Measurements from ENCODE around the gene ZFYVE28. TPM values are rescaled to one million over a fixed set of nuclear protein-coding genes. Genes with fewer than 3 reads are reported as not detected.

ZFYVE28 gene
- total RNA-seq, 1 donor from 2014 or later, result 2.0 TPM

DNA sequence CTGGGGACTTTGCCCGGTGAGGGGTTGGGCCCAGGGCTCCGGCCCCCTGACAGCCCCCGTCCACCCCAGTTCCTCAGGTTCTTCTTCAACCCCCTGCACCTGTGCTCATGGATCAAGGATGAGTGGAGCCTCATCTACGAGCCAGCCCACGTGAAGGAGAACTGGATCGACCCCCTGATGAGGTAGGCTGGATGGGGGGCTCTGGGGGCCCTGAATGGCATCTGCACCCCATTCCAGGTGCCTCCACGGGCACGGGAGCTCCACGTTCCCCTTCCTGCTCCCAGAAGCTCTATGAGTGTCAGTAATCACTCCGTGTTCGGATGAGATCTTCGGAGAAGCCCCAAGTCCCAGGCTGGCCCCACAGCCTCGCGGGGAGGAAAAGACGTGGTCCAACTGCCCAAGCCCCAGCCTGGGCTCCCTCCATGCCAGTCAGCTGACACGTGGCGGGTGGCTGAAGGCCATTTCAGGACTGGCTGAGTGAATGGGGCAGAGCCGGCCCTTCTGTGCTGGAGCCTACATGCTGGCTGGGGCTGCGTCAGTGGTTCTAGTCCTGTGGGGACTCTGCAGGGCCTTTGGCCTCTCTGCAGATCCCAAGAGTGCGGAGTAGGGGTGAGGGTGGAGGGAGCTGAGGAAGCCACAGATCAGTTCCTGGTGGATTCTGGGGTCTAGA lies 24.8 kb upstream of the ZFYVE28 start:
- Histone ChIP-seq H3K4me3 (ENCODE audit: low read depth, low read length) (no peak overlapping the region), H3K36me3 (ENCODE audit: control insufficient read depth, insufficient read depth, low read length) (no peaks in the 10 kb centered on the region), H3K27me3 (ENCODE audit: control insufficient read depth, insufficient read depth, low read length) (peaks cover 4% of the 10 kb centered on the region)
- no peak for DNase-seq (ENCODE audit: low read depth)
- TF ChIP-seq, protein P1, sequence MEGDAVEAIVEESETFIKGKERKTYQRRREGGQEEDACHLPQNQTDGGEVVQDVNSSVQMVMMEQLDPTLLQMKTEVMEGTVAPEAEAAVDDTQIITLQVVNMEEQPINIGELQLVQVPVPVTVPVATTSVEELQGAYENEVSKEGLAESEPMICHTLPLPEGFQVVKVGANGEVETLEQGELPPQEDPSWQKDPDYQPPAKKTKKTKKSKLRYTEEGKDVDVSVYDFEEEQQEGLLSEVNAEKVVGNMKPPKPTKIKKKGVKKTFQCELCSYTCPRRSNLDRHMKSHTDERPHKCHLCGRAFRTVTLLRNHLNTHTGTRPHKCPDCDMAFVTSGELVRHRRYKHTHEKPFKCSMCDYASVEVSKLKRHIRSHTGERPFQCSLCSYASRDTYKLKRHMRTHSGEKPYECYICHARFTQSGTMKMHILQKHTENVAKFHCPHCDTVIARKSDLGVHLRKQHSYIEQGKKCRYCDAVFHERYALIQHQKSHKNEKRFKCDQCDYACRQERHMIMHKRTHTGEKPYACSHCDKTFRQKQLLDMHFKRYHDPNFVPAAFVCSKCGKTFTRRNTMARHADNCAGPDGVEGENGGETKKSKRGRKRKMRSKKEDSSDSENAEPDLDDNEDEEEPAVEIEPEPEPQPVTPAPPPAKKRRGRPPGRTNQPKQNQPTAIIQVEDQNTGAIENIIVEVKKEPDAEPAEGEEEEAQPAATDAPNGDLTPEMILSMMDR (IDR thresholded peaks at IDR 0.05; ENCODE audit: insufficient read depth, low read length, poor library complexity, severe bottlenecking), result no peak

DNA sequence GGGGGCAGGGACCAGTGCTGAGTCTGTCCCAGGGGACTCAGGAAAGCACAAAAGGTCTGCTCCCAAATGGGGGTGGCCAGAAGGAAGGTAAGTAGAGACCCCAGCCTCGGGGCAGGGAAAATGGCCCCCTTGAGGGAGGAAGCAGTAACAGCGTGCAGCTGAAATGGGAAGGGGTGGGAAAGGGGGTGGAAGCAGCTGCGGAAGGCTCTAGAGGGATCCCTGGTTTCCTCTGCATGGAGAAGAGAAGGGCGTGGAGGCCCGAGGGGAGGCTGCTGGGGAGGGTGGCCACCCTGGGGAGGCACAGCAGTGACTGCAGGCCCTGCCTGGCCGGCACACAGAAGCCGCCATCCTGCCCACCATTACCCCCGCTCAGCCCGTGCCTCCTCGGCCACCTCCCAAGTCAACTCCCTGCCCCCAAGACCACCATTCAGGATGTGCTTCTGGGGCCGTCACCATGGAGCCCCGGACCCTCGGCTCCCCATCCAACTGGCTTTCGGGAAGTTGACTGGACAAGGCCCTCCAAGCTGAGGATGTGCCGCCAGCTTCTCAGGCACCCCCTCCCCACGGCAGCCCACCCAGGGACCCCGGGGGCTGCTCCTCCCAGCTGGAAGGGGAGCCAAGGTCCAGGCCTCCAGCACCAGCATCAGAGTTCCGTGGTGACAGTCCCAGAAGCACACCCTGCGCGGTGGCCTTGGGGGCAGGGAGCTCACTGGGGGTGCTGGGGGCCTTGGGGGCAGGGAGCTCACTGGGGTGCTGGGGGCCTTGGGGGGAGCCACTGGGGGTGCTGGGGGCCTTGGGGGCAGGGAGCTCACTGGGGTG lies 23.9 kb upstream of the ZFYVE28 start:
- TF ChIP-seq, protein P1 (IDR thresholded peaks at IDR 0.05; ENCODE audit: insufficient read depth, low read length, poor library complexity, severe bottlenecking), result no peak
- H3K27me3 ChIP-seq (ENCODE audit: control insufficient read depth, insufficient read depth, low read length), result peaks cover 5% of the 10 kb centered on the region

DNA sequence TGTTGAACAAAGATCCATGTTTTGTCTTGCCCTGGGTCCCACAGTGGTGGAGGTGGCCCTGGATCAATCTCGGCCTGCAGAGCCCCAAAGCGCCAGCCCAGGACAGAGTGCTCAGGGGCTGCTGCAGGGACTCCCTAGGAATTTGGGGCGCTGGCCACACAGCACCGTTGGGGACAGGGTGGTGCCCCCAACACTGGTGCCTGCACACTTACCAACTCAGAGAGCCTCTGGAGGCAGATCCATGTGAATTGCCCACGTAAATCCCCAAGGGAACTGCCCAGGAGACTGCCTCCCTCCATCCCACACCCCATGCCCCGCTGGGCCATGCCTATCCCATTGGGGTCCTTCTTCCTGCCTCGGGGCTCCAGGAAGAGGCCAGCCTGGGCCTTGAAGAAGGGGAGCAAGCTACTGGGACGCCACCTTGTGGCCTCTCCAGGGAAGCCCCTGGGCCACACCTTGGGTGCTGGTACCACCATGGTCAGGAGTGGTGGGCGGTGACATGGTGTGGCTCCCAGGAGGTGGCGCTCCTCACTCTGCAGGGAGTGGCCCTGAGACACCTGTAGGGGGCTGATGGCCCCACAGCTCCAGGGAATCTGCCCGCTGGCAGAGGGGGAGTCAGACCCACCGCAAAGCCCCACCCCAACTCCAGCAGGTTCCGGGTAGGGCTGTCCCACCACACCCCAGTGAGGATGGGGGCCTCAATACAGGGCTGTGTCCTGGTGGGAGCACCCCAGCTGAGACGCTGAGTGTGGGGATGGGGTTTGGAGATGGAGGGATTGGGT lies 23.1 kb upstream of the ZFYVE28 start:
- Histone ChIP-seq H3K36me3 (ENCODE audit: control insufficient read depth, insufficient read depth, low read length) (no peaks in the 10 kb centered on the region), H3K4me3 (ENCODE audit: low read depth, low read length) (no peak overlapping the region), H3K27me3 (ENCODE audit: control insufficient read depth, insufficient read depth, low read length) (peaks cover 6% of the 10 kb centered on the region)
- DNase-seq (ENCODE audit: low read depth), result no peak
- TF ChIP-seq, protein P1 (IDR thresholded peaks at IDR 0.05; ENCODE audit: insufficient read depth, low read length, poor library complexity, severe bottlenecking), result peak; percentile 83

More for the DNA sequence above, 23.9 kb upstream of the ZFYVE28 start:
- Histone ChIP-seq H3K4me3 (ENCODE audit: low read depth, low read length) (no peak overlapping the region), H3K36me3 (ENCODE audit: control insufficient read depth, insufficient read depth, low read length) (no peaks in the 10 kb centered on the region)
- DNase-seq (ENCODE audit: low read depth), result no peak

DNA sequence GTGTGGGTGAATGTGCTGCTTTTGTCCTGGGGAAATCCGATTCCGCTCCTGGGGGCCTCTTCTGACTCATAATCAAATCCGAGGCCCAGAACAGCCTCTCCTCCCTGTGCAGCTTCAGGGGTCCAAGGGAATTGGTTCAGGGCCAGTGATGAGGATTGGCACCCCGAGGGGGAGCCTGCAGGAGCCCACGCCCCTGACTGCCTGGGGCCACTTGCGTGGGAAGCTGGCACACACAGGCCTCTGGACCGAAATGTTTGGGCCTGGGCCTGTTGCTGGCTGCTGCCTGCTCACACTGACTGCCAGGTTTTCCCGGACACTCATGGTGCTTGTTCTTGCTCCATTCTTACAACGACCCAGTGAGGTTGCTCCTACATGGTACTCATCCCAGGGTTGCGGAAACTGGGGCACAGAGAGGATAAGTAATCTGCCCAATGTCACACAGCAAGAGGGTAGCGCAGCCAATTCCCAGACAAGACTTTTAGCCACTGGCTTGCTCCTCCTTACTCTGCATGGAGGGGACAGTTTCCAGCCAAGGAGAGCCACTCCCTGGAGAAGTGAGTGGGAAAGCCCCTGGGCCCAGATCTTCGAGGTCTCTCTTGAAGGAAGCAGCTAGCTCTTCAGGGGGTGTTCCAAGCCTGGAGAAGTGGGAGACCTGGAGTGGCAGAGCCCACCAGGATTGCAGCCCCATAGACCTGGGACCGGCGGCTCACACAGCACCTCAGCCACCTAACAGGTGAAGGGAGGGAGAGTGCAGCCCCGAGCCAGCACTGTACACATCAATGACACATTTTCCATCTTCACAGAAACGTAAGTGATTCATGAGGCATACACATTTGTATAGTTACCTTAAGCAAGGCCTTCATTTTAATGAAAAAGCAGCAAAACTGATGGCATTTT lies 20.6 kb upstream of the ZFYVE28 start:
- DNase-seq (ENCODE audit: low read depth), result no peak
- Histone ChIP-seq H3K36me3 (ENCODE audit: control insufficient read depth, insufficient read depth, low read length) (no peaks in the 10 kb centered on the region), H3K27me3 (ENCODE audit: control insufficient read depth, insufficient read depth, low read length) (peaks cover 9% of the 10 kb centered on the region), H3K4me3 (ENCODE audit: low read depth, low read length) (no peak overlapping the region)
- TF ChIP-seq, protein P1 (IDR thresholded peaks at IDR 0.05; ENCODE audit: insufficient read depth, low read length, poor library complexity, severe bottlenecking), result no peak

DNA sequence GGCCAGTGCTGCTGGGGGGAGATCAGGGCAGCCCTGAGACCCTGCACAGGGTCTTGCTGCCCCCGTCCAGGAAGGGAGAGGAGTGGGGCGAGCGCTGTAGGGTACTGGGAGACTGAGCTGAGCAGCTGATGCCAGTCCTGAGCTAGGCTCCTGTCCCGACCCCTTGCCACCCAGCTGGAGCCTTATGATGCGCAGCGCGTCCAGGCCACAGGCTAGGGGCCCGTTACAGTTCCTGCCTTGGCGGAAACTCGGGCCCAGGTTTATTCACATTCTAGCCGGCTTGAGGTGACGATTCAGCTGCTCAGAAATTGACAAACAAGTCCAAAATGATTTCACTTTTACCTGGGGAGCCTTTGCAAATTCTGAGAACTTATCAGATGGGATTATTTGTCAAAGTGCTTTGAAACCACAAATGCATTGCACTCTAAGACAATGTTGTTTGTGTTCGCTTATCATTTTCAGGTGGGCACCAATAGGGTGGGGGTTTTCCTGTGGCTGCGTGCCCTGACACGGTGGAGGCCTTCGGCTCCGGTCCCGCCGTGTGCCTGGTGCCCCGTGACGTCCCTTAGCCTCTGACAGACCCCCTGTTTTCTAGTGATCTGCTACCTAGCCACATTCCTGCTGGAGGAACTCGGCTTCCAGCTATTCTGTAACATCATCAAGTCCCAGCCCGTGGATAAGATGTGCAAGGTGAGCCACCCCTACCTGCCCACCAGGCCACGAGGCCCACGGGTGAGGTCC lies 19.2 kb upstream of the ZFYVE28 start:
- H3K4me3 ChIP-seq (ENCODE audit: low read depth, low read length), result no peak overlapping the region
- TF ChIP-seq, protein P1 (IDR thresholded peaks at IDR 0.05; ENCODE audit: insufficient read depth, low read length, poor library complexity, severe bottlenecking), result no peak
- no peaks in the 10 kb centered on the region for H3K36me3 ChIP-seq (ENCODE audit: control insufficient read depth, insufficient read depth, low read length)
- peaks cover 7% of the 10 kb centered on the region for H3K27me3 ChIP-seq (ENCODE audit: control insufficient read depth, insufficient read depth, low read length)
- DNase-seq (ENCODE audit: low read depth), result no peak

Measured in kidney epithelial cell (primary cell).